Activated T-cell treated with anti-CD3 and anti-CD28 coated beads for 1 hour (primary cell): ENCODE data around the gene TIAM2.
"Not testable (repeated sequence)": the region's sequence is repeated elsewhere in the genome, so short reads cannot be mapped to it uniquely, and the experiment has no call there.

Experiments used
- DNase-seq: peaks from one replicate; pipeline ENCODE4 v3.0.0-alpha.2; 2020; ENCODE audit warnings: low read depth

The TIAM2 gene

GRCh38 chr6:155100087-155100486 is 105.0 kb downstream of the TIAM2 start:
- DNase-seq, result no peak

- no peak for DNase-seq
Observed at GRCh38 chr6:155100591-155100990, 105.5 kb downstream of the TIAM2 start.

- not testable (repeated sequence) for DNase-seq
Observed at GRCh38 chr6:155103083-155103645, 108.0 kb downstream of the TIAM2 start.

GRCh38 chr6:155103816-155104366 is 108.8 kb downstream of the TIAM2 start:
- DNase-seq, result no peak

- no peak for DNase-seq
Observed at GRCh38 chr6:155106456-155107115, 111.5 kb downstream of the TIAM2 start.

- DNase-seq, result no peak
Observed at GRCh38 chr6:155107432-155108069, 112.4 kb downstream of the TIAM2 start.

- no peak for DNase-seq
Observed at GRCh38 chr6:155108070-155108820, 113.1 kb downstream of the TIAM2 start.

GRCh38 chr6:155110721-155111120 is 115.6 kb downstream of the TIAM2 start:
- DNase-seq, result no peak

GRCh38 chr6:155112757-155113156 is 117.6 kb downstream of the TIAM2 start:
- DNase-seq, result no peak

GRCh38 chr6:155115893-155116570 is 120.9 kb downstream of the TIAM2 start:
- no peak for DNase-seq

GRCh38 chr6:155116571-155116910 is 121.4 kb downstream of the TIAM2 start:
- DNase-seq, result no peak

GRCh38 chr6:155117256-155117655 is 122.1 kb downstream of the TIAM2 start:
- DNase-seq, result no peak

- no peak for DNase-seq
Observed at GRCh38 chr6:155117785-155118184, 122.7 kb downstream of the TIAM2 start.

GRCh38 chr6:155119201-155119600 is 124.1 kb downstream of the TIAM2 start:
- DNase-seq, result not testable (repeated sequence)

GRCh38 chr6:155120034-155120433 is 124.9 kb downstream of the TIAM2 start:
- DNase-seq, result no peak

- DNase-seq, result no peak
Observed at GRCh38 chr6:155121294-155121693, 126.2 kb downstream of the TIAM2 start.

GRCh38 chr6:155121699-155122098 is 126.6 kb downstream of the TIAM2 start:
- no peak for DNase-seq

GRCh38 chr6:155122199-155122950 is 127.3 kb downstream of the TIAM2 start:
- no peak for DNase-seq

- no peak for DNase-seq
Observed at GRCh38 chr6:155123520-155123919, 128.4 kb downstream of the TIAM2 start.

GRCh38 chr6:155125906-155126305 is 130.8 kb downstream of the TIAM2 start:
- DNase-seq, result no peak

- DNase-seq, result no peak
Observed at GRCh38 chr6:155126727-155127439, 131.8 kb downstream of the TIAM2 start.
